HepG2 (cell line): ENCODE results near the gene SDC1. TPM values are rescaled to one million over a fixed set of nuclear protein-coding genes. Genes with fewer than 3 reads are reported as not detected.

Experiments
- ERF ChIP-seq: IDR thresholded peaks from 2 replicates; pipeline ENCODE4 v1.6.1; 2018; ENCODE audit warnings: missing biosample characterization, missing genetic modification reagents
- ETV6 ChIP-seq: sonication (generic); formaldehyde crosslinking; conservative IDR thresholded peaks from 2 replicates; pipeline ENCODE4 v1.4.0; 2020; ENCODE audit warnings: missing genetic modification reagents
- GABPA ChIP-seq, 2 experiments: IDR thresholded peaks; 2 replicates each; pipeline ENCODE4 v1.6.1; 2011 to 2016; ENCODE audit warnings: low read depth in 2 of 2, low read length in 1 of 2, missing biosample characterization in 1 of 2, missing genetic modification characterization in 1 of 2
- HMG20A ChIP-seq: IDR thresholded peaks from 2 replicates; pipeline ENCODE4 v1.6.1; 2016; ENCODE audit warnings: borderline replicate concordance
- IRF2 ChIP-seq: IDR thresholded peaks from 2 replicates; pipeline ENCODE4 v1.6.1; 2018; ENCODE audit warnings: missing genetic modification reagents, missing compliant biosample characterization
- ISL2 ChIP-seq: sonication (generic); formaldehyde crosslinking; IDR thresholded peaks from 2 replicates; pipeline ENCODE4 v1.5.0; 2020; ENCODE audit warnings: missing genetic modification reagents
- KMT2A ChIP-seq: sonication (generic); formaldehyde crosslinking; IDR thresholded peaks from 2 replicates; pipeline ENCODE4 v1.4.0; 2020; ENCODE audit warnings: missing genetic modification reagents
- PHF21A ChIP-seq: sonication (generic); formaldehyde crosslinking; IDR thresholded peaks from 2 replicates; pipeline ENCODE4 v1.5.0; 2020; ENCODE audit warnings: mild to moderate bottlenecking, missing genetic modification reagents
- ZKSCAN1 ChIP-seq: fragments of 150-350 bp; IDR thresholded peaks from 2 replicates; pipeline ENCODE4 v1.6.1; 2014; ENCODE audit warnings: low read length
- ZNF567 ChIP-seq: sonication (generic); formaldehyde crosslinking; IDR thresholded peaks from 2 replicates; pipeline ENCODE4 v1.8.1; 2023; ENCODE audit warnings: mild to moderate bottlenecking, missing genetic modification reagents, borderline replicate concordance
- ZNF619 ChIP-seq: sonication (generic); formaldehyde crosslinking; IDR thresholded peaks from 2 replicates; pipeline ENCODE4 v1.4.0; 2020; ENCODE audit warnings: mild to moderate bottlenecking, missing genetic modification reagents
- polyA plus RNA-seq, 8 experiments: library from polyadenylated mRNA; depleted of rRNA in 3 of 8; stranded (reverse) in 7 of 8; unstranded in 1 of 8; fragments of >200 nt; fragmentation: Illumina TruSeq in 4 of 8; extraction: Trizol in 4 of 8; gene quantifications; 2 replicates each; pipeline versions ENCODE4 v1.2.1 to v1.2.3, GENCODE V29; 2011 to 2016; ENCODE audit warnings: low read depth in 4 of 8, missing spikeins in 1 of 8, mixed read lengths in 1 of 8; ENCODE audit not compliant: insufficient read depth in 1 of 8
- total RNA-seq, 5 experiments: library from RNA; depleted of rRNA; stranded (reverse); fragments of >200 nt; fragmentation: Illumina TruSeq; extraction: Trizol; gene quantifications; 2 replicates each; pipeline ENCODE4 v1.2.3, GENCODE V29; 2016; ENCODE audit warnings: low read depth in 1 of 5
- TF ChIP-seq, protein P1 (sequence below): sonication (generic); formaldehyde crosslinking; IDR thresholded peaks from 2 replicates; pipeline ENCODE4 v1.5.0; 2020; ENCODE audit warnings: missing genetic modification reagents
- TF ChIP-seq, protein P2 (sequence below): sonication (generic); formaldehyde crosslinking; IDR thresholded peaks from 2 replicates; pipeline ENCODE4 v1.4.0; 2020; ENCODE audit warnings: missing genetic modification reagents, borderline replicate concordance
- TF ChIP-seq, protein P3 (sequence below): sonication (generic); formaldehyde crosslinking; IDR thresholded peaks from 2 replicates; pipeline ENCODE4 v1.4.0; 2020; ENCODE audit warnings: mild to moderate bottlenecking, missing genetic modification reagents
- TF ChIP-seq, protein P4 (sequence below): sonication (generic); formaldehyde crosslinking; IDR thresholded peaks from 2 replicates; pipeline ENCODE4 v1.4.0; 2020; ENCODE audit warnings: low read depth, mild to moderate bottlenecking, missing genetic modification reagents
- TF ChIP-seq, protein P5 (sequence below): sonication (generic); formaldehyde crosslinking; IDR thresholded peaks from 2 replicates; pipeline ENCODE4 v1.5.1; 2020; ENCODE audit warnings: mild to moderate bottlenecking, moderate library complexity, missing genetic modification reagents
- TF ChIP-seq, protein P6 (sequence below): sonication (generic); formaldehyde crosslinking; IDR thresholded peaks from 2 replicates; pipeline ENCODE4 v1.5.0; 2020; ENCODE audit warnings: mild to moderate bottlenecking, missing genetic modification reagents, borderline replicate concordance

Gene SDC1
- total and polyA plus RNA-seq, 2 of the 13 experiments (the other 11 are each of a cell fraction or from before 2014, with no cell fraction given): 108 to 119 TPM

DNA sequence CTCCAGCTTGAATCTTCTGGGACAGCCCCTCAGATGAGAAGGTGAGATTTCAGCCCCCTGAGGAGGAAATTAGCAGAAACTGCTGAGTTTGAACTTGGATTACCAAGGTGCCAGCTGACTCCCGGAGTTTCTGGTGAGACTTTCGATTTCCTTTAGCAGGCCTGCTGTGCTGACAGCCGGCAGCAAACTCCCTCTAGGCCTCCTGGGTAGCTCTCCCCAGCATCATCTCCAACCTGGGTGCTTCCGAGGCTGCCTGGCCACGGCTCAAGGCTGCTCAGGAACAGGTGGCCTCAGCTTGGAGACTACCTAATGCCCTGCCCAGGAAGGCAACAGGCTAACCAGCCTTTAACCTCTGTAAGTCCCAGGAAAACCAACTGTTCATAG is 16.5 kb downstream of the SDC1 start (continued):
- TF ChIP-seq ISL2 (peak; percentile 5; the same call in 1 of the 2 replicates), ZNF619 (peak; percentile 34; the same call in 1 of the 2 replicates), IRF2 (CRISPR knock-in tag) (no peak), ZKSCAN1 (no peak), PHF21A (0 out of 2 replicates have a peak, but pooled peaks have one; percentile 39), ERF (CRISPR knock-in tag) (0 out of 2 replicates have a peak, but pooled peaks have one; percentile 10), ETV6 (CRISPR knock-in tag) (no peak), KMT2A (CRISPR knock-in tag) (peak; percentile 15; the same call in 1 of the 2 replicates), HMG20A (CRISPR knock-in tag) (no peak), GABPA (IDR thresholded peaks at IDR 0.05; ENCODE audit: low read depth, low read length) (no peak), GABPA (CRISPR knock-in tag; IDR thresholded peaks at IDR 0.05; ENCODE audit: low read depth) (0 out of 2 replicates have a peak, but pooled peaks have one; percentile 7), ZNF567 (0 out of 2 replicates have a peak, but pooled peaks have one; percentile 53)
- TF ChIP-seq, protein P1, sequence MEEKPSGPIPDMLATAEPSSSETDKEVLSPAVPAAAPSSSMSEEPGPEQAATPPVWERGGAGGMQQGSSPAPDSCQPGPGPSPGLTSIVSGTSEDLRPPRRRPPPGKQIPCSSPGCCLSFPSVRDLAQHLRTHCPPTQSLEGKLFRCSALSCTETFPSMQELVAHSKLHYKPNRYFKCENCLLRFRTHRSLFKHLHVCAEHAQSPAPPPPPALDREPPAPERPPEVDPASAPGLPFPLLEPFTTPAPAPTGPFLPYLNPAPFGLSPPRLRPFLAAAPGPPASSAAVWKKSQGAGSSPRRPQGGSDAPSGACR: no peak
- TF ChIP-seq, protein P2, sequence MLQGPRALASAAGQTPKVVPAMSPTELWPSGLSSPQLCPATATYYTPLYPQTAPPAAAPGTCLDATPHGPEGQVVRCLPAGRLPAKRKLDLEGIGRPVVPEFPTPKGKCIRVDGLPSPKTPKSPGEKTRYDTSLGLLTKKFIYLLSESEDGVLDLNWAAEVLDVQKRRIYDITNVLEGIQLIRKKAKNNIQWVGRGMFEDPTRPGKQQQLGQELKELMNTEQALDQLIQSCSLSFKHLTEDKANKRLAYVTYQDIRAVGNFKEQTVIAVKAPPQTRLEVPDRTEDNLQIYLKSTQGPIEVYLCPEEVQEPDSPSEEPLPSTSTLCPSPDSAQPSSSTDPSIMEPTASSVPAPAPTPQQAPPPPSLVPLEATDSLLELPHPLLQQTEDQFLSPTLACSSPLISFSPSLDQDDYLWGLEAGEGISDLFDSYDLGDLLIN (CRISPR knock-in tag): no peak
- TF ChIP-seq, protein P3, sequence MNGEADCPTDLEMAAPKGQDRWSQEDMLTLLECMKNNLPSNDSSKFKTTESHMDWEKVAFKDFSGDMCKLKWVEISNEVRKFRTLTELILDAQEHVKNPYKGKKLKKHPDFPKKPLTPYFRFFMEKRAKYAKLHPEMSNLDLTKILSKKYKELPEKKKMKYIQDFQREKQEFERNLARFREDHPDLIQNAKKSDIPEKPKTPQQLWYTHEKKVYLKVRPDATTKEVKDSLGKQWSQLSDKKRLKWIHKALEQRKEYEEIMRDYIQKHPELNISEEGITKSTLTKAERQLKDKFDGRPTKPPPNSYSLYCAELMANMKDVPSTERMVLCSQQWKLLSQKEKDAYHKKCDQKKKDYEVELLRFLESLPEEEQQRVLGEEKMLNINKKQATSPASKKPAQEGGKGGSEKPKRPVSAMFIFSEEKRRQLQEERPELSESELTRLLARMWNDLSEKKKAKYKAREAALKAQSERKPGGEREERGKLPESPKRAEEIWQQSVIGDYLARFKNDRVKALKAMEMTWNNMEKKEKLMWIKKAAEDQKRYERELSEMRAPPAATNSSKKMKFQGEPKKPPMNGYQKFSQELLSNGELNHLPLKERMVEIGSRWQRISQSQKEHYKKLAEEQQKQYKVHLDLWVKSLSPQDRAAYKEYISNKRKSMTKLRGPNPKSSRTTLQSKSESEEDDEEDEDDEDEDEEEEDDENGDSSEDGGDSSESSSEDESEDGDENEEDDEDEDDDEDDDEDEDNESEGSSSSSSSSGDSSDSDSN: peak; percentile 48; the same call in 1 of the 2 replicates
- TF ChIP-seq, protein P4, sequence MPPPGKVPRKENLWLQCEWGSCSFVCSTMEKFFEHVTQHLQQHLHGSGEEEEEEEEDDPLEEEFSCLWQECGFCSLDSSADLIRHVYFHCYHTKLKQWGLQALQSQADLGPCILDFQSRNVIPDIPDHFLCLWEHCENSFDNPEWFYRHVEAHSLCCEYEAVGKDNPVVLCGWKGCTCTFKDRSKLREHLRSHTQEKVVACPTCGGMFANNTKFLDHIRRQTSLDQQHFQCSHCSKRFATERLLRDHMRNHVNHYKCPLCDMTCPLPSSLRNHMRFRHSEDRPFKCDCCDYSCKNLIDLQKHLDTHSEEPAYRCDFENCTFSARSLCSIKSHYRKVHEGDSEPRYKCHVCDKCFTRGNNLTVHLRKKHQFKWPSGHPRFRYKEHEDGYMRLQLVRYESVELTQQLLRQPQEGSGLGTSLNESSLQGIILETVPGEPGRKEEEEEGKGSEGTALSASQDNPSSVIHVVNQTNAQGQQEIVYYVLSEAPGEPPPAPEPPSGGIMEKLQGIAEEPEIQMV (CRISPR knock-in tag): no peak
- TF ChIP-seq, protein P5, sequence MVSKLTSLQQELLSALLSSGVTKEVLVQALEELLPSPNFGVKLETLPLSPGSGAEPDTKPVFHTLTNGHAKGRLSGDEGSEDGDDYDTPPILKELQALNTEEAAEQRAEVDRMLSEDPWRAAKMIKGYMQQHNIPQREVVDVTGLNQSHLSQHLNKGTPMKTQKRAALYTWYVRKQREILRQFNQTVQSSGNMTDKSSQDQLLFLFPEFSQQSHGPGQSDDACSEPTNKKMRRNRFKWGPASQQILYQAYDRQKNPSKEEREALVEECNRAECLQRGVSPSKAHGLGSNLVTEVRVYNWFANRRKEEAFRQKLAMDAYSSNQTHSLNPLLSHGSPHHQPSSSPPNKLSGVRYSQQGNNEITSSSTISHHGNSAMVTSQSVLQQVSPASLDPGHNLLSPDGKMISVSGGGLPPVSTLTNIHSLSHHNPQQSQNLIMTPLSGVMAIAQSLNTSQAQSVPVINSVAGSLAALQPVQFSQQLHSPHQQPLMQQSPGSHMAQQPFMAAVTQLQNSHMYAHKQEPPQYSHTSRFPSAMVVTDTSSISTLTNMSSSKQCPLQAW: 0 out of 2 replicates have a peak, but pooled peaks have one; percentile 15
- TF ChIP-seq, protein P6, sequence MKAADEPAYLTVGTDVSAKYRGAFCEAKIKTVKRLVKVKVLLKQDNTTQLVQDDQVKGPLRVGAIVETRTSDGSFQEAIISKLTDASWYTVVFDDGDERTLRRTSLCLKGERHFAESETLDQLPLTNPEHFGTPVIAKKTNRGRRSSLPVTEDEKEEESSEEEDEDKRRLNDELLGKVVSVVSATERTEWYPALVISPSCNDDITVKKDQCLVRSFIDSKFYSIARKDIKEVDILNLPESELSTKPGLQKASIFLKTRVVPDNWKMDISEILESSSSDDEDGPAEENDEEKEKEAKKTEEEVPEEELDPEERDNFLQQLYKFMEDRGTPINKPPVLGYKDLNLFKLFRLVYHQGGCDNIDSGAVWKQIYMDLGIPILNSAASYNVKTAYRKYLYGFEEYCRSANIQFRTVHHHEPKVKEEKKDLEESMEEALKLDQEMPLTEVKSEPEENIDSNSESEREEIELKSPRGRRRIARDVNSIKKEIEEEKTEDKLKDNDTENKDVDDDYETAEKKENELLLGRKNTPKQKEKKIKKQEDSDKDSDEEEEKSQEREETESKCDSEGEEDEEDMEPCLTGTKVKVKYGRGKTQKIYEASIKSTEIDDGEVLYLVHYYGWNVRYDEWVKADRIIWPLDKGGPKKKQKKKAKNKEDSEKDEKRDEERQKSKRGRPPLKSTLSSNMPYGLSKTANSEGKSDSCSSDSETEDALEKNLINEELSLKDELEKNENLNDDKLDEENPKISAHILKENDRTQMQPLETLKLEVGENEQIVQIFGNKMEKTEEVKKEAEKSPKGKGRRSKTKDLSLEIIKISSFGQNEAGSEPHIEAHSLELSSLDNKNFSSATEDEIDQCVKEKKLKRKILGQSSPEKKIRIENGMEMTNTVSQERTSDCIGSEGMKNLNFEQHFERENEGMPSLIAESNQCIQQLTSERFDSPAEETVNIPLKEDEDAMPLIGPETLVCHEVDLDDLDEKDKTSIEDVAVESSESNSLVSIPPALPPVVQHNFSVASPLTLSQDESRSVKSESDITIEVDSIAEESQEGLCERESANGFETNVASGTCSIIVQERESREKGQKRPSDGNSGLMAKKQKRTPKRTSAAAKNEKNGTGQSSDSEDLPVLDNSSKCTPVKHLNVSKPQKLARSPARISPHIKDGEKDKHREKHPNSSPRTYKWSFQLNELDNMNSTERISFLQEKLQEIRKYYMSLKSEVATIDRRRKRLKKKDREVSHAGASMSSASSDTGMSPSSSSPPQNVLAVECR (CRISPR knock-in tag): 0 out of 2 replicates have a peak, but pooled peaks have one; percentile 28
